Tibial nerve (tissue), 4 donors: ENCODE data around the gene RNF183.

Source experiments
- EP300 ChIP-seq, 2 donors: sonication (generic); formaldehyde crosslinking; IDR thresholded peaks; one replicate each; pipeline ENCODE4 v1.6.1; 2017; ENCODE audit warnings: antibody characterized with exemption in 2 of 2, mild to moderate bottlenecking in 1 of 2
- POLR2A ChIP-seq, 2 donors: fragments of 450-650 bp; IDR thresholded peaks; one replicate each; pipeline ENCODE4 v1.6.1; 2017; ENCODE audit warnings: antibody characterized with exemption in 2 of 2, mild to moderate bottlenecking in 2 of 2, moderate library complexity in 2 of 2
- TF ChIP-seq, protein P1 (sequence below), 5 experiments: fragments of 200-600 bp in 3 of 5; fragments of 450-650 bp in 2 of 5; sonication (generic) in 3 of 5; IDR thresholded peaks; one replicate each; pipeline ENCODE4 v1.5.1; 2016 to 2019; ENCODE audit warnings: antibody characterized with exemption in 5 of 5, mild to moderate bottlenecking in 3 of 5, moderate library complexity in 2 of 5

DNA sequence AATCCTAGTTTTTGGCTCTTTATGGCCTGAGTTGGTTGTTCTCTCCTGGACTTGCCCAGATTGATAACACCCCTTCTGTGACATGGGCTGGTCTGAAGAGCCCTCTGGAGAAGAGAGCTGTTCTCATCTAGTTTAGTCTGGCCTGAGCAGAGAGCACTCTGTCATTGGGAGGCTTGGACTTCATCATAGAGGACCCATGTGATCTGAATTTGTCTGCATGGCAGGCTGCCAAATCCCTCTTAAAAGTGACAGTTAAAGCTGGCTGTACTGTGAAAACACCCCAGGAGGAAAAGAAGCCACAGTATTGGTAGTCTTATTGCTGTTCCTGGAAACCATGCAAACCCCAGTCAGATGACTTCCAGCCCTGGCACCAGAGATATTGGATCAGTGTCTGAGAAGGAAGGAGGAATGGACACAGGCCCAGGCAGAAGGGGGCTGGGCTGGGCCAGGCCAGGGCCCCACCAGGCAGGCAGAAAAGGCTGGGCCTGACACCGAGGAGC, 40.6 kb upstream of the RNF183 start:
- TF ChIP-seq, protein P1, sequence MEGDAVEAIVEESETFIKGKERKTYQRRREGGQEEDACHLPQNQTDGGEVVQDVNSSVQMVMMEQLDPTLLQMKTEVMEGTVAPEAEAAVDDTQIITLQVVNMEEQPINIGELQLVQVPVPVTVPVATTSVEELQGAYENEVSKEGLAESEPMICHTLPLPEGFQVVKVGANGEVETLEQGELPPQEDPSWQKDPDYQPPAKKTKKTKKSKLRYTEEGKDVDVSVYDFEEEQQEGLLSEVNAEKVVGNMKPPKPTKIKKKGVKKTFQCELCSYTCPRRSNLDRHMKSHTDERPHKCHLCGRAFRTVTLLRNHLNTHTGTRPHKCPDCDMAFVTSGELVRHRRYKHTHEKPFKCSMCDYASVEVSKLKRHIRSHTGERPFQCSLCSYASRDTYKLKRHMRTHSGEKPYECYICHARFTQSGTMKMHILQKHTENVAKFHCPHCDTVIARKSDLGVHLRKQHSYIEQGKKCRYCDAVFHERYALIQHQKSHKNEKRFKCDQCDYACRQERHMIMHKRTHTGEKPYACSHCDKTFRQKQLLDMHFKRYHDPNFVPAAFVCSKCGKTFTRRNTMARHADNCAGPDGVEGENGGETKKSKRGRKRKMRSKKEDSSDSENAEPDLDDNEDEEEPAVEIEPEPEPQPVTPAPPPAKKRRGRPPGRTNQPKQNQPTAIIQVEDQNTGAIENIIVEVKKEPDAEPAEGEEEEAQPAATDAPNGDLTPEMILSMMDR (IDR thresholded peaks at IDR 0.05), result no peak
- TF ChIP-seq POLR2A (IDR thresholded peaks at IDR 0.05) (no peak), EP300 (IDR thresholded peaks at IDR 0.05) (peak in 1 of 2 donors; percentile 51)
